AG04449 (cell line): ENCODE data around the gene C1orf232.

Experiments used
- CTCF ChIA-PET: fragments of 350-600 bp; formaldehyde crosslinking; extraction: SDS; loops from one replicate; lab custom pipeline; 2021; ENCODE audit warnings: antibody characterized with exemption; lab: Yijun Ruan, JAX
- POLR2A ChIA-PET: fragments of 400-600, 350-600 bp; formaldehyde crosslinking; extraction: SDS; loops from one replicate; lab custom pipeline; 2020; ENCODE audit warnings: antibody characterized with exemption, inconsistent platforms; lab: Yijun Ruan, JAX
- DNase-seq: peaks from one replicate; pipeline ENCODE4 v3.0.0-alpha.2; 2010; ENCODE audit warnings: low read depth, low spot score
- H3K4me3 ChIP-seq: 2 replicates; pipeline ENCODE4 v1.5.1; 2011; ENCODE audit warnings: low read depth, mild to moderate bottlenecking, control low read depth, low read length
- CTCF ChIP-seq: IDR thresholded peaks from one replicate; pipeline ENCODE4 v1.5.1; 2011; ENCODE audit warnings: mild to moderate bottlenecking, moderate library complexity, low read length, control low read depth, inconsistent platforms; ENCODE audit not compliant: insufficient read depth; ENCODE audit errors: missing control alignments

C1orf232 gene

GRCh38 chr1:26132834-26133167 is 36.0 kb downstream of the C1orf232 start:
- DNase-seq, result no peak
- ChIA-PET POLR2A (no interaction called here), CTCF (interaction anchor here (0.9 to 2.8 kb wide), 3 partner anchors 10 to 189 kb away, joined by 3 to 11 read pairs (median 4); no protein-coding TSS in a partner anchor)
- H3K4me3 ChIP-seq, result no peak overlapping the region
- no peak for TF ChIP-seq CTCF

DNA sequence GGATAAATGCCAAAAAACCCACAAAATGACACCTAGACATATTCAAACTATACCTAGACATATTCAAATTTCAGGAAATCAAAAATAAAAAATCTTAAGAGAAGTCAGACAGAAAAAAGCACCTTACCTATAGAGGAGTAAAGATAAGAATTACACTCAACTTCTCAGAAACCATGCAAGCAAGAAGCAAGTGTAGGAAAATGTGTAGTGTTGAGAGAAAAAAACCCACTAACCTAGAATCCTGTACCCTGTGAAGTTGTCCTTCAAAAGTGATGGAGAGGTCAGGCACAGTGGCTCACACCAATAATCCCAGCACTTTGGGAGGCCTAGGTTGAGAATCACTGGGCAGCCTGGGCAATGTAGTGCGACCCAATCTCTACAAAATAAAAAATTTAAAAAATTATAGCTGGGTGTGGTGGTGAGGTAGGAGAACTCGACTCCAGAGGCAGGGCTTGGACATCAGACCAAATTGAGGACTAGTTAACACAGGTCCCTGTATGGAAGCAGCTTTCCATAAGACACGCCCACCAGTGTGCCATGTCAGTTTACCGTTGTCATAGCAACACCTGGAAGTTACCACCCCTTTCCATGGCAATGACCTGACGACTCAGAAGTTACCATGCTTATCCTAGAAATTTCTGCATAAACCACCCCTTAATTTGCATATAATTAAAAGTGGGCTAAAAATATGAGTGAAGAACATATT is 36.5 kb downstream of the C1orf232 start:
- DNase-seq, result no peak
- ChIA-PET CTCF (interaction anchor here (0.9 to 2.8 kb wide), 3 partner anchors 11 to 190 kb away, joined by 3 to 11 read pairs (median 4); no protein-coding TSS in a partner anchor), POLR2A (no interaction called here)
- TF ChIP-seq CTCF, result no peak
- H3K4me3 ChIP-seq, result no peak overlapping the region

DNA sequence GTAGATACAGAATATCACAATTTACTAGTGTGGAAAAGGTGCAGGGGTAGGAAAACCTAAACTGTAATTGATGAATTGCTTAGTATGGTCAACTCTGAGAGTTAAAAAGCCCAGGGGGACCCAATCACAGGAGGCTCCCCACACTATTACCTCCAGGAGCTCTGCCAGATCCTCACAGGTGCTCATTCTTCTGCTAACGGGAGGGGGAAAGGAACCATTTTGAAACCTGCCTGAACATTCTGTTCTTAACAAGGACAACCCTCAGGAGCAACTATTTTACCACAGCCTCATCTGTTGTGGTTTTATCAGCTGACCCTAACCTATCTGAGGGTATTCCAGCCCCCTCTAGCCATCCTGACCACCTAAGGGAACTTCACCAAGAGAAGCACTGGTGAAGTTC is 38.1 kb downstream of the C1orf232 start:
- DNase-seq, result no peak
- ChIA-PET POLR2A (interaction anchor here (0.6 kb wide), 1 partner anchor 27 kb away, joined by 3 read pairs; no protein-coding TSS in a partner anchor), CTCF (interaction anchor here (0.5 to 2.4 kb wide), 8 partner anchors 8 to 86 kb away, joined by 3 to 20 read pairs (median 4); partner anchors contain the start of gene ZNF593)
- H3K4me3 ChIP-seq, result no peak overlapping the region
- no peak for TF ChIP-seq CTCF

DNA sequence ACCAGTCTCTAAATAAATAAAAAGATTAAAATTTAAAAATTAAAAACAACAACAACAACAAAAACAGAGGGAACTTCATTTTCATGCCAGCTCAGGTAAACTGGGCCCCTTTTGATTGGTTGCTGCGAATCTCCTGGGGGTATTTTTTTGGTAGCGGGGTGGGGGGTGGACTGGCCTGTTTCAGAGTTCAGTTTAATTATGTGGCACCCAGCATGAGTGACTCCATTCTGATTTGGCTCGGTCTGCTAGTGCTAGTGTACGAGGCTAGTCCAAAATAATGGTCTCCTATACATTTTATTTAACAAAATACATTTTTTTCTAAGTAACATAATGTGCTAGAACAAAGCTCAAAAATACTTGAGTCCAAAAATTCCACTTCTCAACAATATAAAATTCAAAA is 39.0 kb downstream of the C1orf232 start:
- CTCF ChIA-PET, result interaction anchor here (1.0 to 2.4 kb wide), 10 partner anchors 9 to 57 kb away, joined by 3 to 20 read pairs (median 4); partner anchors contain the start of gene ZNF593

GRCh38 chr1:26127235-26128163 is 41.3 kb downstream of the C1orf232 start:
- no peak overlapping the region for H3K4me3 ChIP-seq
- no peak for DNase-seq
- ChIA-PET CTCF (interaction anchor here (1.0 to 11.5 kb wide), 6 partner anchors 12 to 194 kb away, joined by 3 to 150 read pairs (median 4); partner anchors contain the start of gene ZNF593), POLR2A (no interaction called here)
- TF ChIP-seq CTCF, result no peak

More for the DNA sequence above, 39.0 kb downstream of the C1orf232 start:
- POLR2A ChIA-PET, result no interaction called here
- no peak for DNase-seq
- TF ChIP-seq CTCF, result no peak
- no peak overlapping the region for H3K4me3 ChIP-seq
